Osteocyte (in vitro differentiated cells): ENCODE results near the gene FAM135A. TPM values are rescaled to one million over a fixed set of nuclear protein-coding genes. Genes with fewer than 3 reads are reported as not detected.
"Not testable (repeated sequence)": the region's sequence is repeated elsewhere in the genome, so short reads cannot be mapped to it uniquely, and the experiment has no call there.

Source experiments
- DNase-seq: peaks from one replicate; pipeline ENCODE4 v3.0.0; 2021; ENCODE audit warnings: mixed read lengths; ENCODE audit not compliant: unreplicated experiment; ENCODE audit errors: extremely low spot score
- H3K27ac Mint-ChIP-seq: one replicate; pipeline ENCODE4 v1.8.0; 2021; ENCODE audit warnings: mild to moderate bottlenecking, mixed read lengths; ENCODE audit not compliant: unreplicated experiment
- H3K27me3 Mint-ChIP-seq: one replicate; pipeline ENCODE4 v1.8.0; 2021; ENCODE audit warnings: mixed read lengths; ENCODE audit not compliant: unreplicated experiment
- H3K36me3 Mint-ChIP-seq: one replicate; pipeline ENCODE4 v1.8.0; 2021; ENCODE audit warnings: mixed read lengths; ENCODE audit not compliant: unreplicated experiment
- H3K4me1 Mint-ChIP-seq: one replicate; pipeline ENCODE4 v1.8.0; 2021; ENCODE audit warnings: mixed read lengths; ENCODE audit not compliant: unreplicated experiment
- H3K4me3 Mint-ChIP-seq: one replicate; pipeline ENCODE4 v1.8.0; 2021; ENCODE audit warnings: mild to moderate bottlenecking, moderate library complexity, mixed read lengths; ENCODE audit not compliant: unreplicated experiment
- H3K9me3 Mint-ChIP-seq: one replicate; pipeline ENCODE4 v1.8.0; 2021; ENCODE audit warnings: mixed read lengths; ENCODE audit not compliant: unreplicated experiment
- total RNA-seq: library from RNA; stranded (reverse); gene quantifications from 2 replicates; pipeline ENCODE4 v1.2.1, GENCODE V29; 2021
- TF ChIP-seq, protein P1 (sequence below): fragments of 200-600 bp; sonication (generic); IDR thresholded peaks from 2 replicates; pipeline ENCODE4 v1.5.0; 2021; ENCODE audit warnings: antibody characterized with exemption, mild to moderate bottlenecking, moderate library complexity

The FAM135A gene
- total RNA-seq, 1 donor from 2014 or later: 16.5 TPM

DNA sequence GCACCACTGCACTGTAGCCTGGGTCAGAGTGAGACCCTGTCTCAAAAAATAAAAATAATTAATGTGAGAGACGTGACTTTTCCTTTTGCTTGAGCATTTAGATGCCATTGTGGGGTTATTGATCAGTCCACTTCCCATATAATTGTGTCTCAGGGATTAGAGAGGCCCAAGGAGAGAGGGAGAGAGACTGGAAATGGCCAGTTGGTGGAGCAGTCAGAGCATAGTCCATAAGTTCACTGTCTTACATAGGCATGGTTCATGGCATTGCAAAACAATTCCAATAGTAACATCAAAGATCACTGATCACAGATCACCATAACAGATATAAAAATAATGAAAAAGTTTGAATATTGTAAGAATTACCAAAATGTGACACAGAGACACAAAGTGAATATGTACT is 138.3 kb downstream of the FAM135A start:
- TF ChIP-seq, protein P1, sequence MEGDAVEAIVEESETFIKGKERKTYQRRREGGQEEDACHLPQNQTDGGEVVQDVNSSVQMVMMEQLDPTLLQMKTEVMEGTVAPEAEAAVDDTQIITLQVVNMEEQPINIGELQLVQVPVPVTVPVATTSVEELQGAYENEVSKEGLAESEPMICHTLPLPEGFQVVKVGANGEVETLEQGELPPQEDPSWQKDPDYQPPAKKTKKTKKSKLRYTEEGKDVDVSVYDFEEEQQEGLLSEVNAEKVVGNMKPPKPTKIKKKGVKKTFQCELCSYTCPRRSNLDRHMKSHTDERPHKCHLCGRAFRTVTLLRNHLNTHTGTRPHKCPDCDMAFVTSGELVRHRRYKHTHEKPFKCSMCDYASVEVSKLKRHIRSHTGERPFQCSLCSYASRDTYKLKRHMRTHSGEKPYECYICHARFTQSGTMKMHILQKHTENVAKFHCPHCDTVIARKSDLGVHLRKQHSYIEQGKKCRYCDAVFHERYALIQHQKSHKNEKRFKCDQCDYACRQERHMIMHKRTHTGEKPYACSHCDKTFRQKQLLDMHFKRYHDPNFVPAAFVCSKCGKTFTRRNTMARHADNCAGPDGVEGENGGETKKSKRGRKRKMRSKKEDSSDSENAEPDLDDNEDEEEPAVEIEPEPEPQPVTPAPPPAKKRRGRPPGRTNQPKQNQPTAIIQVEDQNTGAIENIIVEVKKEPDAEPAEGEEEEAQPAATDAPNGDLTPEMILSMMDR: no peak
- Mint-ChIP-seq H3K27ac (no peak overlapping the region), H3K9me3 (no peaks in the 10 kb centered on the region), H3K4me1 (no peaks in the 10 kb centered on the region), H3K4me3 (no peak overlapping the region), H3K27me3 (no peaks in the 10 kb centered on the region), H3K36me3 (peaks cover 7% of the 10 kb centered on the region)
- DNase-seq: no peak

DNA sequence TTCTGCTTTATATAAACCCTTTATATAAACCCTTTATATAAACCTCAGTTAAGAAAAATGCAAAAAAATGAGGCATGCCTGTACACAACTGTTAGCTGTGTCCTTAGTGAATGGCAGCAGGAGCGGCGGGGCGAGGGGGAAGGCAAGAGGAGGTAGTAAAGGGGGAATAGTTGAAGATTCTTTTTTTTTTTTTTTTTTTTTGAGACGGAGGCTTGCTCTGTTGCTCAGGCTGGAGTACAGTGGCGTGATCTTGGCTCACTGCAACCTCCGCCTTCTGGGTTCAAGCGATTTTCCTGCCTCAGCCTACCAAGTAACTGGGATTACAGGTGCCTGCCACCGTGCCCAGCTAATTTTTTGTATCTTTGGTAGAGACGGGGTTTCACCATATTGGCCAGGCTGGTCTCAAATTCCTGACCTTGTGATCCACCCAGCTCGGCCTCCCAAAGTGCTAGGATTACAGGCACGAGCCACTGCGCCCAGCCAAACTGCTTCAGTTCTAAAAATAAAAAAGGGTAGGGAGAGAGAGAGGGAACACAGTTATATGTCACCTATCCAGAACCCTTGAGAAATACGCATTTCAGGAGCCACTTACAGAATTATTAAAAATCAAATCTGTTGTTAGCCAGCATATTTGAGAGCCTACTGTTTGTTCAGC is 139.1 kb downstream of the FAM135A start:
- not testable (repeated sequence) for H3K36me3 Mint-ChIP-seq, H3K4me3 Mint-ChIP-seq, DNase-seq, H3K27me3 Mint-ChIP-seq, H3K9me3 Mint-ChIP-seq, H3K27ac Mint-ChIP-seq, H3K4me1 Mint-ChIP-seq

DNA sequence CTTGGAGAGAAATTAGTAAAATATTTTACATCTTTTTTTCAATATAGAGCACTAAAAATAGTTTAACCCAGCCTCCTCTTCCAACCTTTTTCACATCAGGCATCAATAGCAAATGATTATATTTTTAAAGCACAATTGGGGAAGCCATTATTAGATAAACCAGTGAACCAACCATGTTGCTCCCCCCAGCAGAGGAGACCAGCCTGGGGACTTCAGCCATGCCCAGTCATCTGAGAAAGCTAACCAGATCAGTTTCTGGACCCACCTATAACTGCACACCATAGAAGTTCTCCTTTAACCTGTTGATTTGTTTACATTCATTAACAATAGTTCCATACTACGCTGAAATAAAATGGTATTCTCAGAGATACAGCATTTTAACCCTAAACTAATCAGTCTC is 139.7 kb downstream of the FAM135A start:
- DNase-seq: no peak
- TF ChIP-seq, protein P1: no peak
- H3K4me1 Mint-ChIP-seq: no peaks in the 10 kb centered on the region
- no peak overlapping the region for H3K4me3 Mint-ChIP-seq
- no peak overlapping the region for H3K27ac Mint-ChIP-seq
- H3K9me3 Mint-ChIP-seq: no peaks in the 10 kb centered on the region
- H3K27me3 Mint-ChIP-seq: no peaks in the 10 kb centered on the region
- H3K36me3 Mint-ChIP-seq: peaks cover 7% of the 10 kb centered on the region

DNA sequence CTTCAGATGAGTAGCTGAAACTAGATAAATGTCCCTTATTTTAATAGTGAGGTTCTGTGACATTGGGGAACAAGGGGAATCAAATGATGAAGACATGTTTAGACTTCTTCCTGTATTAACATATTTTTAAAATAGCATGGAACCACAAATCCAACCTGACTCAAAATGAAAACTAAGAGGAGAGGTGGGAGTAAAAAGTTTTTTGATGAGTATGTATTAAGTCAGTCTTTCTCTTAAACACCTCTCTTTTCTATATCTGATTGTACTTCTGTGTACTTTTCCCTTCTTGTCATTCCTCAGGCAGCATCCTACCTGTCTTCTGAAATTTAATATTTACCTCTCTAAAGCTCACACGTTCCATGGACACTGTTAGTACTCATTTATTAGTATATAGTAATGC is 144.7 kb downstream of the FAM135A start:
- Mint-ChIP-seq H3K27ac (no peak overlapping the region), H3K27me3 (no peaks in the 10 kb centered on the region), H3K36me3 (no peaks in the 10 kb centered on the region), H3K4me1 (no peaks in the 10 kb centered on the region), H3K4me3 (no peak overlapping the region), H3K9me3 (no peaks in the 10 kb centered on the region)
- DNase-seq: no peak
- TF ChIP-seq, protein P1: no peak

DNA sequence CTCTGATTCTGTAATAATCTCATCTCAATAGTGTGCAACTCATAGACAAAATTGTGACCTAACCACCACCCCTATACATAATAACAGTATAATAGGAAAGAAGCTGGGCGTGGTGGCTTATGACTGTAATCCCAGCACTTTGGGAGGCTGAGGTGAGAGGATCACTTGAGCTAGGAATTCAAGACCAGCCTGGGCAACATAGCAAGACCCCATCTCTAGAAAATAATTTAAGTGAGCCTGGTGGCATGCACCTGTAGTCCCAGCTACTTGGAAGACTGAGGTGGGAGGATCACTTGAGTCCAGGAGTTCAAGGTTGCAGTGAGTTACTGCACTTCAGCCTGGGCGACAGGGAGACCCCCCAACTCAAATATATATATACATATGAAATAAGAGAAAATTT is 149.1 kb downstream of the FAM135A start:
- H3K4me3 Mint-ChIP-seq, H3K4me1 Mint-ChIP-seq, H3K27ac Mint-ChIP-seq, DNase-seq, H3K9me3 Mint-ChIP-seq, H3K36me3 Mint-ChIP-seq, H3K27me3 Mint-ChIP-seq: not testable (repeated sequence)

DNA sequence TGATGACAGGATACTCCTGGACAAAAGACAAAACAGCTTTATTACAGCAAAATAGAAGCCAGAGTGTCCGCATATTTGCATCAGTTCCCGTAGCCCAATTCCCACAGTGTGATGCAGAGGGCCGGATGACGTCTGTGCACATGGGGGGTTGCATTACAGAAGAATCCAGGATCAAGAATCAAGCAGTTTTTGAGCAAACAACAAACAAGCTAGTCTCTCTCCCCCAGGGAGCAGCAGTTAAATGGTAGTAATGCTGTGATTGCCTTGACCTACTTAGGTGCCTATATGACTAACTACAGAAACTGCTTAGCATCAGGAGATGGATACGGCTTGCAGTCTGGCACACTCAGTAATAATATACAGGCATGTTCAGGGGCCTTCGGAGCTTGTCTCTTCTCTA is 150.2 kb downstream of the FAM135A start:
- Mint-ChIP-seq H3K27ac (no peak overlapping the region), H3K27me3 (no peaks in the 10 kb centered on the region), H3K36me3 (peaks cover 3% of the 10 kb centered on the region), H3K4me3 (no peak overlapping the region), H3K4me1 (peaks cover 14% of the 10 kb centered on the region), H3K9me3 (no peaks in the 10 kb centered on the region)
- TF ChIP-seq, protein P1: no peak
- no peak for DNase-seq
